HL-60/S4 (cell line): Measurements from ENCODE around the gene IFNL3.
"Not testable (repeated sequence)": the region's sequence is repeated elsewhere in the genome, so short reads cannot be mapped to it uniquely, and the experiment has no call there.

Source experiments
- in situ Hi-C: fragments of 300-500 bp; cut with MboI; formaldehyde crosslinking; loops from 2 replicates; pipeline ENCODE4 v1.14.3; 2022; ENCODE audit warnings: low sequenced_read_pairs

Gene IFNL3

GRCh38 chr19:39253374-39254149 lies 8.8 kb upstream of the IFNL3 start:
- in situ Hi-C loops = no loop called here

- in situ Hi-C loops = no loop called here
Observed at GRCh38 chr19:39252458-39252857, 7.7 kb upstream of the IFNL3 start.

- in situ Hi-C loops = no loop called here
Observed at GRCh38 chr19:39251846-39252245, 7.0 kb upstream of the IFNL3 start.

- in situ Hi-C loops = no loop called here
Observed at GRCh38 chr19:39251081-39251480, 6.3 kb upstream of the IFNL3 start.

- in situ Hi-C loops = no loop called here
Observed at GRCh38 chr19:39248806-39249205, 4.0 kb upstream of the IFNL3 start, which contains the start of gene IFNL4. Gene IFNL4, minus strand, starts transcription at chr19:39248856.

- in situ Hi-C loops = no loop called here
Observed at GRCh38 chr19:39247701-39248664, 3.2 kb upstream of the IFNL3 start.

GRCh38 chr19:39246951-39247669 lies 2.3 kb upstream of the IFNL3 start:
- in situ Hi-C loops = no loop called here

- in situ Hi-C loops = not testable (repeated sequence)
Observed at GRCh38 chr19:39245166-39245565, 360 bp upstream of the IFNL3 start.

- in situ Hi-C loops = not testable (repeated sequence)
Observed at GRCh38 chr19:39243741-39244140, 1.1 kb downstream of the IFNL3 start.

GRCh38 chr19:39240421-39240820 lies 4.4 kb downstream of the IFNL3 start:
- in situ Hi-C loops = no loop called here

GRCh38 chr19:39238944-39239343 lies 5.9 kb downstream of the IFNL3 start:
- in situ Hi-C loops = no loop called here

GRCh38 chr19:39238209-39238608 lies 6.6 kb downstream of the IFNL3 start:
- in situ Hi-C loops = no loop called here

GRCh38 chr19:39237200-39238184 lies 7.3 kb downstream of the IFNL3 start:
- in situ Hi-C loops = no loop called here

- in situ Hi-C loops = no loop called here
Observed at GRCh38 chr19:39236527-39236926, 8.3 kb downstream of the IFNL3 start.

- in situ Hi-C loops = no loop called here
Observed at GRCh38 chr19:39232708-39233107, 12.1 kb downstream of the IFNL3 start.

GRCh38 chr19:39230096-39230764 lies 14.6 kb downstream of the IFNL3 start:
- in situ Hi-C loops = no loop called here

- in situ Hi-C loops = no loop called here
Observed at GRCh38 chr19:39224910-39225309, 19.9 kb downstream of the IFNL3 start.

GRCh38 chr19:39223703-39224279 lies 21.0 kb downstream of the IFNL3 start:
- in situ Hi-C loops = no loop called here

GRCh38 chr19:39219108-39219507 lies 25.7 kb downstream of the IFNL3 start:
- in situ Hi-C loops = not testable (repeated sequence)
